OCI-LY7 (cell line): ENCODE results near the gene GPSM3.

Experiments
- CTCF ChIP-seq: fragments of 200-600 bp; sonication (generic); conservative IDR thresholded peaks from 2 replicates; pipeline ENCODE4 v1.5.1; 2014; ENCODE audit warnings: mild to moderate bottlenecking, antibody characterized with exemption, low read length, moderate library complexity, mixed read lengths
- EZH2phosphoT487 ChIP-seq: fragments of 200-600 bp; sonication (generic); IDR thresholded peaks from 2 replicates; pipeline ENCODE4 v1.6.1; 2018; ENCODE audit warnings: low read depth, borderline replicate concordance, mild to moderate bottlenecking, mixed run types, antibody characterized with exemption, low read length, moderate library complexity, mixed read lengths

GRCh38 chr6:32168807-32169591 is 23.4 kb downstream of the GPSM3 start:
- TF ChIP-seq CTCF (0 out of 2 replicates have a peak, but pooled peaks have one; percentile 31), EZH2phosphoT487 (no peak)
